HCT116 (cell line): Measurements from ENCODE around the gene IREB2. TPM values are rescaled to one million over a fixed set of nuclear protein-coding genes. Genes with fewer than 3 reads are reported as not detected.

Experiments used
- ATAC-seq: fragments of 200-7000 bp; cut with Tn5 transposase; 2 replicates; pipeline ENCODE4 v1.9.1; 2020; ENCODE audit warnings: mild to moderate bottlenecking, moderate library complexity
- BruUV-seq: library from RNA; stranded (reverse); fragments of 400-500 nt; replicated peaks from 2 replicates; lab custom pipeline; 2021; lab: Mats Ljungman, UMichigan
- CTCF ChIA-PET: fragments of 300-600 bp; sonication (Branson Sonifier 250); formaldehyde crosslinking; loops from one replicate; lab custom pipeline; 2021; ENCODE audit warnings: antibody characterized with exemption; lab: Charles Lee
- POLR2A ChIA-PET: fragments of 300-600, 350-600 bp; sonication (Branson Sonifier 250); formaldehyde crosslinking; loops from one replicate; lab custom pipeline; 2021; ENCODE audit warnings: antibody characterized with exemption; lab: Charles Lee
- RAD21 ChIA-PET, 2 experiments: fragments of 300-600 bp; sonication (Branson Sonifier 250); formaldehyde crosslinking; loops; one replicate each; lab custom pipeline; 2023; ENCODE audit warnings: low total read pairs in 2 of 2; ENCODE audit not compliant: uncharacterized antibody in 2 of 2, unreplicated experiment in 2 of 2, low non-redundant PET in 1 of 2; lab: Charles Lee
- DNase-seq: peaks from one replicate; pipeline ENCODE4 v3.0.0-alpha.2; 2010; ENCODE audit warnings: low read depth, low spot score
- H2AFZ ChIP-seq: fragments of 200-600 bp; shearing (Covaris generic), sonication (generic); 2 replicates; pipeline ENCODE4 v1.6.1; 2017; ENCODE audit warnings: low read depth, mixed run types, mixed read lengths, antibody characterized with exemption, low read length; ENCODE audit not compliant: poor library complexity, severe bottlenecking
- H3K27ac ChIP-seq: 2 replicates; pipeline ENCODE4 v1.5.1; 2012; ENCODE audit warnings: low read depth, low read length
- H3K27me3 ChIP-seq: fragments of 200-600 bp; sonication (generic); 2 replicates; pipeline ENCODE4 v1.6.1; 2016; ENCODE audit warnings: mixed run types, low read length, mixed read lengths; ENCODE audit not compliant: insufficient read depth
- H3K36me3 ChIP-seq, 2 experiments: fragments of 200-500 bp in 1 of 2; fragments of 200-600 bp in 1 of 2; sonication (Bioruptor generic) in 1 of 2; sonication (generic) in 1 of 2; 2 replicates each; pipeline versions ENCODE4 v1.5.1 to v1.6.1; 2014 to 2016; ENCODE audit warnings: low read length in 2 of 2, inconsistent platforms in 1 of 2, mixed read lengths in 1 of 2, mixed run types in 1 of 2; ENCODE audit not compliant: insufficient read depth in 2 of 2, control insufficient read depth in 1 of 2
- H3K4me1 ChIP-seq, 2 experiments: fragments of 200-600 bp in 1 of 2; sonication (generic) in 1 of 2; 2 replicates each; pipeline versions ENCODE4 v1.5.1 to v1.6.1; 2012 to 2017; ENCODE audit warnings: low read length in 2 of 2, inconsistent platforms in 1 of 2, mild to moderate bottlenecking in 1 of 2, mixed read lengths in 1 of 2, mixed run types in 1 of 2, moderate library complexity in 1 of 2; ENCODE audit not compliant: insufficient read depth in 2 of 2, control insufficient read depth in 1 of 2
- H3K4me2 ChIP-seq: fragments of 200-600 bp; sonication (generic); 2 replicates; pipeline ENCODE4 v1.6.1; 2017; ENCODE audit warnings: mixed run types, low read length, mixed read lengths
- H3K4me3 ChIP-seq, 2 experiments: fragments of 200-600 bp in 1 of 2; sonication (generic) in 1 of 2; replicated peaks in 1 of 2; 2 replicates each; pipeline ENCODE4 v1.5.1; 2011 to 2016; ENCODE audit warnings: low read length in 2 of 2, control low read depth in 1 of 2, low read depth in 1 of 2, mild to moderate bottlenecking in 1 of 2, mixed read lengths in 1 of 2, mixed run types in 1 of 2
- H3K79me2 ChIP-seq: fragments of 200-600 bp; sonication (generic); 2 replicates; pipeline ENCODE4 v1.6.1; 2017; ENCODE audit warnings: mild to moderate bottlenecking, mixed run types, low read length, moderate library complexity, mixed read lengths; ENCODE audit not compliant: insufficient read depth
- H3K9ac ChIP-seq: fragments of 200-600 bp; sonication (generic); 2 replicates; pipeline ENCODE4 v1.6.1; 2016; ENCODE audit warnings: low read length, mixed read lengths
- H3K9me2 ChIP-seq: fragments of 200-600 bp; sonication (generic), shearing (Covaris generic); 2 replicates; pipeline ENCODE4 v1.6.1; 2017; ENCODE audit warnings: mixed run types, mild to moderate bottlenecking, moderate library complexity; ENCODE audit not compliant: insufficient read depth
- H3K9me3 ChIP-seq, 2 experiments: fragments of 200-500 bp in 1 of 2; fragments of 200-600 bp in 1 of 2; sonication (Bioruptor generic) in 1 of 2; sonication (generic) in 1 of 2; 2 replicates each; pipeline ENCODE4 v1.6.1; 2014 to 2017; ENCODE audit warnings: low read length in 2 of 2, mixed read lengths in 2 of 2, inconsistent platforms in 1 of 2, low read depth in 1 of 2, mild to moderate bottlenecking in 1 of 2, mixed run types in 1 of 2, moderate library complexity in 1 of 2; ENCODE audit not compliant: control insufficient read depth in 1 of 2, insufficient read depth in 1 of 2
- H4K20me1 ChIP-seq: fragments of 200-600 bp; sonication (generic), shearing (Covaris generic); 2 replicates; pipeline ENCODE4 v1.6.1; 2017; ENCODE audit warnings: mixed run types, mild to moderate bottlenecking, moderate library complexity; ENCODE audit not compliant: insufficient read depth
- ATF3 ChIP-seq: IDR thresholded peaks from 2 replicates; pipeline ENCODE4 v1.6.1; 2012
- CBX3 ChIP-seq: IDR thresholded peaks from 2 replicates; pipeline ENCODE4 v1.6.1; 2012; ENCODE audit warnings: low read depth
- CEBPB ChIP-seq: IDR thresholded peaks from 2 replicates; pipeline ENCODE4 v1.6.1; 2012; ENCODE audit warnings: low read depth
- CTCF ChIP-seq, 3 experiments: fragments of 200-600 bp in 1 of 3; sonication (generic) in 1 of 3; IDR thresholded peaks in 2 of 3; conservative IDR thresholded peaks in 1 of 3; 2 replicates each; pipeline ENCODE4 v1.5.1; 2012 to 2017; ENCODE audit warnings: low read depth in 2 of 3, low read length in 2 of 3, antibody characterized with exemption in 1 of 3, borderline replicate concordance in 1 of 3, control low read depth in 1 of 3, mild to moderate bottlenecking in 1 of 3, mixed read lengths in 1 of 3, mixed run types in 1 of 3, moderate library complexity in 1 of 3; ENCODE audit not compliant: insufficient read depth in 1 of 3
- EGR1 ChIP-seq: IDR thresholded peaks from 2 replicates; pipeline ENCODE4 v1.6.1; 2012; ENCODE audit warnings: low read depth
- EZH2phosphoT487 ChIP-seq: fragments of 200-600 bp; IDR thresholded peaks from 2 replicates; pipeline ENCODE4 v1.6.1; 2018; ENCODE audit warnings: antibody characterized with exemption, borderline replicate concordance
- FOSL1 ChIP-seq: IDR thresholded peaks from 2 replicates; pipeline ENCODE4 v1.6.1; 2012; ENCODE audit warnings: low read depth
- MAX ChIP-seq: IDR thresholded peaks from 2 replicates; pipeline ENCODE4 v1.6.1; 2012
- RAD21 ChIP-seq: IDR thresholded peaks from 2 replicates; pipeline ENCODE4 v1.6.1; 2012; ENCODE audit warnings: low read depth, mild to moderate bottlenecking
- REST ChIP-seq: IDR thresholded peaks from 2 replicates; pipeline ENCODE4 v1.6.1; 2012; ENCODE audit warnings: low read depth
- SIN3A ChIP-seq: IDR thresholded peaks from 2 replicates; pipeline ENCODE4 v1.6.1; 2012; ENCODE audit warnings: low read depth
- TCF7L2 ChIP-seq: IDR thresholded peaks from 2 replicates; pipeline ENCODE4 v1.7.0; 2011; ENCODE audit warnings: borderline replicate concordance, inconsistent platforms; ENCODE audit not compliant: insufficient read depth, insufficient read length; ENCODE audit errors: extremely low read depth
- YY1 ChIP-seq: IDR thresholded peaks from 2 replicates; pipeline ENCODE4 v1.6.1; 2011; ENCODE audit warnings: low read length, low read depth, moderate library complexity, mild to moderate bottlenecking; ENCODE audit not compliant: insufficient replicate concordance; ENCODE audit errors: extremely low read depth
- ZBTB33 ChIP-seq: IDR thresholded peaks from 2 replicates; pipeline ENCODE4 v1.6.1; 2011; ENCODE audit warnings: mild to moderate bottlenecking, low read length, moderate library complexity; ENCODE audit not compliant: insufficient replicate concordance; ENCODE audit errors: extremely low read depth
- ZFX ChIP-seq: fragments of 450-650 bp; IDR thresholded peaks from 2 replicates; pipeline ENCODE4 v1.6.1; 2017
- intact Hi-C: fragments of 100-400 bp; cut with micrococcal nuclease; formaldehyde crosslinking; loops from 2 replicates; pipeline ENCODE4 v1.10.0; 2022
- total RNA-seq: library from RNA; stranded (reverse); gene quantifications from one replicate; pipeline ENCODE4 v1.2.1, GENCODE V29; 2021; ENCODE audit not compliant: unreplicated experiment

IREB2 gene
- total RNA-seq, 1 experiment from 2014 or later, result 57.6 TPM

GRCh38 chr15:78390826-78391225, 47.2 kb upstream of the IREB2 start (continued):
- TF ChIP-seq TCF7L2, result no peak
- no peak for TF ChIP-seq ATF3

GRCh38 chr15:78391781-78392180, 46.2 kb upstream of the IREB2 start:
- Histone ChIP-seq H3K9me2 (no peaks in the 10 kb centered on the region), H3K36me3 (no peaks in the 10 kb centered on the region), H3K9ac (no peak overlapping the region), H3K4me2 (no peak overlapping the region), H4K20me1 (no peaks in the 10 kb centered on the region), H3K9me3 (no peaks in the 10 kb centered on the region), H3K27me3 (no peaks in the 10 kb centered on the region), H3K79me2 (no peaks in the 10 kb centered on the region), H2AFZ (no peak overlapping the region), H3K27ac (no peak overlapping the region), H3K4me1 (no peaks in the 10 kb centered on the region), H3K4me3 (no peak overlapping the region)
- ChIA-PET RAD21 (no interaction called here), CTCF (no interaction called here), POLR2A (no interaction called here)
- DNase-seq, result no peak
- TF ChIP-seq EGR1 (no peak), MAX (no peak), TCF7L2 (no peak), CBX3 (no peak), FOSL1 (no peak), ZBTB33 (no peak), SIN3A (no peak), YY1 (no peak), RAD21 (no peak), ZFX (no peak), REST (no peak), CTCF (IDR thresholded peaks at IDR 0.05 in 2 of 3, conservative IDR thresholded peaks at IDR 0.05 in 1 of 3; ENCODE audit: borderline replicate concordance in 1 of 3, insufficient read depth in 1 of 3, low read depth in 2 of 3, low read length in 2 of 3) (no peak), EZH2phosphoT487 (no peak), CEBPB (no peak)
- intact Hi-C loops, result no loop called here
- no TSS peak for BruUV-seq
- ATAC-seq, result no peak
